ENCODE data around the gene SULT1A2.
"Not testable (repeated sequence)": the region's sequence is repeated elsewhere in the genome, so short reads cannot be mapped to it uniquely, and the experiment has no call there.

SULT1A2 gene

DNA sequence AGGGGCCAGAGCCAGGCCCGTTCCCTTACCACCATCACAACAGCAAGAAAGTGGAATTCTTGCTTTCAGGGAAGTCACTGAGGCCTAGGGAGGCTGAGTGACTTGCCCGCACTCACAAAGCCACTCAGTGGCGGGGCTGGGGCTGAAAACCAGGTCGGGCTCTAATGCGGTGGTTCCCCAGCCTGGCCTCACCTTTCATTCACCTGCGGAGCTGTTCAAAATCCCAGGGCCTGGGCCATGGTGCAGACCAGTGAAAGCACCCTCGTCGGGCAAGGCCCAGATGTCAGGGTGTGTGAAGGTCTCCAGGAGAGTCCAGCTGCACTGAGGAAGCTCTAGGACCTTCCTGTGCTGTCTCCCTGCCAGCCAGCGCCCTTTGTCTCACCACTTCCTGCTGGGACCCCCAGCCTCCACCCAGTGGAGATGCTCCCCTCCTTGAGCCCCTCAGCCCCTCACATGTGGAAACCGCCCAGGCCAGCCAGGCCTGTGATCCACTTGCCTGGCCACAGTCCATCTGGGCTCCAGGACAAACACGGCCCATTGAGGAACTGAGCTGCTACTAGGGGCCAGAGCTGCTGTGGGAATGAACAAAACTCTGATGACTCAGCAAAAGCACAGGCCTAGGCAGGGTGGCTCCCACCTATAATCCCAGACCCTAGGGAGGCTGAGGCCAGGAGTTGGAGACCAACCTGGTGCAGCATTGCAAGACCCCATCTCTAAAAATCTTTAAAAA, 12.2 kb upstream of the SULT1A2 start:
- not testable (repeated sequence) for DNase-seq

- DNase-seq, result not testable (repeated sequence)
Measured at GRCh38 chr16:28608496-28608808, 11.6 kb upstream of the SULT1A2 start.

DNA sequence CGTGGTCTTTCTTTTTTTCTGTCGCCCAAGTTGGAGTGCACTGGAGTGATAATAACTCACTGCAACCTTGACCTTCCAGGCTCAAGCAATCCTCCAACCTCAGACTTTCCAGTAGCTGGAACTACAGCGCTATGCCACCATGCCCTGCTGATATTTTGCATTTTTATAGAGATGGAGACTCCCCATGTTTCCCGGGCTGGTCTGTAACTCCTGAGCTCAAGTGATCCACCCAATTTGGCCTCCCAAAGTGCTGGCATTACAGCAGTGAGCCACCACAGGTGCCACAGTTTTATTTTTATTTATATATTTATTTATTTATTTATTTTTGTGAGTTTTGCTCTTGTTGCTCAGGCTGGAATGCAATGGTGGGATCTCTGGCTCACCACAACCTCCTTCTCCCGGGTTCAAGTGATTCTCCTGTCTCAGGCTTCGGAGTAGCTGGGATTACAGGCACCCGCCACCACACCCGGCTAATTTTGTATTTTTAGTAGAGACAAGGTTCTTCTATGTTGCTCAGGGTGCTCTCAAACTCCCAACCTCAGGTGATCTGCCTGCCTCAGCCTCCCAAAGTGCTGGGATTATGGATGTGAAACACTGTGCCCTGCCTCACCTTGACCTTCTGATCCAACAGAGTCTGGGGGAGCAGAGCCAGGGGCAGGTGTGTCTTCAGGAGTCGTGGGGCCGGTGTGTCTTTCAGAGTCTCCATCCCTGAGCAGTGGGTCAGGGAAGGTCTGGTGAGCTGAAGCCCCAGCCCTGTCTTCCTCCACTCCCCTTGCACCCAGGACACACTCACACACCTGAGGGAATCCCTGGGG, 11.0 kb upstream of the SULT1A2 start:
- not testable (repeated sequence) for DNase-seq

GRCh38 chr16:28607116-28607623, 10.3 kb upstream of the SULT1A2 start:
- DNase-seq, result no peak

DNA sequence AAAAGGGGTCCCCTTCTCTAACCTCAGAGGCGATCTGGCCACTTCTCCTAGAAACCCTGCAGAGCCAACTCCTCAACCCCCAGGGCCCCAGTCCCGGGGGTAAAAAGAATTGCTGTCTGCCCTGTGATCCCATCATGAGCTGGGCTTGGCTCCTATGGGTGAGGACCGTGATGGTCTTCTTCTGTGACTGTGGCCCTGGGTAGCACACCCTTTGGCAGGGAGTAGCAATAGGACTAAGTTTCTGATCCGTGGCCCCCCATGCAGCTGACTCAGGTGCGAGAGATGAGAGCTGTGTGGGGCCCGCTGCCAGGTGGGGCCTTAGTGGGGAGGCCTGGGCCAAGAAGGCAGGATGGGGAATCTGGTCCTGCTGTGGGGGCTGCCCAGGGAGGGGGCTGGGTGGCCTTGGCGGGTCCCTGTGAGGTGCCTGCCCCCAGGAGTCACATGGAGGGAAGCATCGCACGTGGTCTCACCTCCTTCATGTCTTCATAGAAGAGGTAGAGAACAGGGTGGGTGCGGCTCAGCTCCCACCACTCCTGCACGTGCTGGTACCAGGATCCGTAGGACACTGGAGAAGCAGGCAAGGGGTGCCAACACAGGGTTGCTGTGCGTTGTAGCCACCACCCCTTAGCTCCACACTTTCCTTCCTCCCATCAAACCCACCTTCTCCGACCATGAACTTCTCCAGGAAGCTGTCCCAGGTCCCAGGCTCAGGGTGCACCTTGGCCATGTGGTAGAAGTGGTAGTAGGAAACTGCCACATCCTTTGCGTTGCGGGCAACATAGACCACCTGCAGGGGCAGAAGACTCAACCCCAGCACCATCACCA, 9.7 kb upstream of the SULT1A2 start:
- no peak for DNase-seq

DNA sequence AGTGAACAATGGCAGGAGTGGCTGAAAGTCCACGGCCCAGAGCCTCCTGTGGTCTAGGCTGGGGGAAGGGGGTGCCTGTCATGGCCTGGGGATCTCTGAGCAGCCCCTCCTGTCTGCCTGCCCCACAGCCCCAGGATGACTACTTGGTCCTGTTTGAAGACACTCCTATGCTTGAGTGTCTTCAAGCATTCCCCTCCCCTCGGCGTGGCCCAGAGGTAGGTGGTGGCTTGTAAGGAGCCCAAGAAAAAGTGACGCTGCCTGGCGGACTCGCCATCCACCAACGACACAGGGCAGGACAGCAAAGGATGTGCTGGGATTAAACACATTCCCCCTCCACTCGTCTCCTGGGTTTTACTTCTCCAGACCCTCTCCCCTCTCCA, 7.3 kb upstream of the SULT1A2 start:
- DNase-seq, result no peak

GRCh38 chr16:28603381-28604185, 6.7 kb upstream of the SULT1A2 start:
- DNase-seq, result no peak

DNA sequence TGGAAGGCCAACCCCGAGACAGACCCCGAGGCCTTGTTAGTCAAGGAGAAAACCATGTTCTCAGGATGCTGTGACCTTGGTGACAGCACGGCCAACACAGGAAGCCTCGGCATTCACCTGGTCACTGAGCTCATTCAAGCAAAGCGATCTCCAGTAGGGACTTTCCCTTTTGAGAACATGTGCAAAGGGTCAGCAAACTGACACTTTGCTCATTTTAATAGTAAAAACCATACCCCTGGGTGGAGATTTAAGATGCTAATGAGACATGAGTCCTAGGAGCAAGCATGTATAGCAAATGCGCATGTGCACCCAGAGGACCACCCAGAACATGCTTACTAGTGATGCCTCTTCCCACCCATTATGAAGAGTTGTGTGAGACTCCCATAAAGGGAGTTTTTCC, 5.7 kb upstream of the SULT1A2 start:
- no peak for DNase-seq

GRCh38 chr16:28602062-28602461, 5.2 kb upstream of the SULT1A2 start:
- DNase-seq, result not testable (repeated sequence)

DNA sequence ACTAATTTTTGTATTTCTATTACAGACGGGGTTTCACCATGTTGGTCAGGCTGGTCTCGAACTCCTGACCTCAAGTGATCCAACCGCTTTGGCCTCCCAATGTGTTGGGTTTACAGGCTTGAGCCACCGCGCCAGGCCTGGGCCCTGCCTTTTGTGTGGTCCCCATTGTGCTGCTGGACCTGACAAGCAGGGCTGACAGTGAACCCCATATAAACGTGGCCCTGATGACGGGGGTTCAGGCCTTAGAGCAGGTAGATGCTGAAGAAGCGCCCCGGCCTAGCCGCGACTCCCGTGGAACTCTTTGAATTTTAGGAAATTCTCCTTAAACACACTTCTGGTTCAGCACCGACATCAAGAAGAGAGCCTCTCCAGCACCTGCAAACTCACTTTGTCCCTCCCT, 4.7 kb upstream of the SULT1A2 start:
- not testable (repeated sequence) for DNase-seq

- not testable (repeated sequence) for DNase-seq
Measured at GRCh38 chr16:28600965-28601364, 4.1 kb upstream of the SULT1A2 start.

DNA sequence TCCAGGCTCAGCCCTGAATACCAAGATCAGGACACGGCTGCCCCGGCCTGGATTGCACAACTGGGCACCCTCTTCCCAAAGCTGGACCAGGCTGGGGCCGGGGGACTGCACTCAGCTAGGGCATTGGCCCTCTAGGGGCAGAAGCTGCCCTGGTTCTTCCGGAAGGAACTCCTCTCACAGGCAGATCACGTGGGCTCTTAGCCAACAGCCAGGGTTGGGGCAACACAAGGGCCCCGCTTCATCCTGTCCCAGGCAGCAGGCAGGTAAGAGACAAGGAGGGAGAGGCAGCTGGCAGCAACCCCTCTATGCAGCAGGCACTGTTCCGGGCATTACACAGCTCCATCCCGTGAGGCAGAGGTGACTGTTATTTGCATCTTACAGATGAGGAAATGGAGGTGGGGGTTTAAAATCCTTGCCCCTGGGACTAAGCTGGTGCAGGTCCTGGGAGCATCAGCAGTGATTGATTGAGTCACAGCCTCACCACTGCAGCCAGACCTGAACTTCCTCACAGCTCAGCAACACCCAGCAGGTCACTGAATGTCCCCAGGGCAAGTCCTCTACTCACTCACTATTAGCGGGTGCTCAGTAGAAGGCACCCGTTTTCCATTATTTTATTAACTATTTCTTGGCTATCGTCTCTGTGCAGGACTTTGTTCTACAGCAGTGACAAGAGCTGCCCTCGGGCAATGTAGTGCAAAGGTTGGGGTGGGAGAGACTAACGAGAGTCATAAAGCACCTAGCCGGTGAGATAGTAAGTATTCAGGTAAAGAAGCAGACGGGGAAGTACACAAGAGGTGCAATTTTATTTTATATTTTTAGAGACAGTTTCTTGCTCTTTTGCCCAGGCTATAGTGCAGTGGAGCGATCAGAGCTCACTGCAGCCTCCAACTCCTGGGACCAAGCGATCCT, 2.8 kb upstream of the SULT1A2 start:
- DNase-seq, result not testable (repeated sequence)

GRCh38 chr16:28597692-28598261, 927 bp upstream of the SULT1A2 start:
- no peak for DNase-seq

DNA sequence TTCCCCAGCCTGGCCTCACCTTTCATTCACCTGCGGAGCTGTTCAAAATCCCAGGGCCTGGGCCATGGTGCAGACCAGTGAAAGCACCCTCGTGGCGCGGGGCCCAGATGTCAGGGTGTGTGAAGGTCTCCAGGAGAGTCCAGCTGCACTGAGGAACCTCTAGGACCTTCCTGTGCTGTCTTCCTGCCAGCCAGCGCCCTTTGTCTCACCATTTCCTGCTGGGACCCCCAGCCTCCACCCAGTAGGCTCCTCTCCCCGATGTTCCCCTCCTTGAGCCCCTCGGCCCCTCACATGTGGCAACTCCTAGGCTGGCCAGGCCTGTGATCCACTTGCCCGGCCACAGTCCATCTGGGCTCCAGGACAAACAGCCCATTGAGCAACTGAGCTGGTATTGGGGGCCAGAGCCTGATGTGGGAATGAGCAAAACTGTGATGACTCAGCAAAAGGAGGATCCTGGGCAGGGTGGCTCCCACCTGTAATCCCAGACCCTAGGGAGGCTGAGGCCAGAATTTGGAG, 677 bp downstream of the SULT1A2 start:
- DNase-seq, result no peak

DNA sequence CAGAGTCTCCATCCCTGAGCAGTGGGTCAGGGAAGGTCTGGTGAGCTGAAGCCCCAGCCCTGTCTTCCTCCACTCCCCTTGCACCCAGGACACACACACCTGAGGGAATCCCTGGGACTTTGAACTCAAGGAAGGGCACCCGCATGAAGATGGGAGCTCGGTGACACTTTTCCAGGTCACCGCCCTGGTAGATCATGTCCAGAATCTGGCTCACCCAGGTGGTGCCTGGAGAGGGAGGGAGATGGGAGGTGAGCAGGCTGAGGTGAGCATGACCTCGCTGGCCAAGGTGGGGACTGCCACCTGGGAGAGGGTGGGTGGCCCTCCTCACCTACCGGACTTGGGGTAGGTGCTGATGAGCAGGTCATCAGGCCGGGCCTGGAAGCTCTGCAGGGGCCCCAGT, 1.4 kb downstream of the SULT1A2 start:
- not testable (repeated sequence) for DNase-seq

- no peak for DNase-seq
Measured at GRCh38 chr16:28592979-28593553, 3.8 kb downstream of the SULT1A2 start.

DNA sequence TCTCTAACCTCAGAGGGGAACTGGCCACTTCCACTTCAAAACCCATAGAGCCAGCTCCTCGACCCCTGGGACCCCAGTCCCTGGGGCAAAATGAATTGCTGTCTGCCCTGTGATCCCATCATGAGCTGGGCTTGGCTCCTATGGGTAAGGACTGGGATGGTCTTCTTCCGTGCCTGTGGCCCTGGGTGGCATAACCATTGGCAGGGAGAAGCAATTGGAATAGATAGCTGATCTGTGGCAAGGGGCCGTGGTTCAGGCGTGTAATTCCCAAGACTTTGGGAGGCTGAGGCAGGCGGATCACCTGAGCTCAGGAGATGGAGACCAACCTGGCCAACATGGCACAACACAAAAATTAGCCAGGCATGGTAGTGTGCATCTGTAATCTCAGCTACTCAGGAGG, 4.3 kb downstream of the SULT1A2 start:
- no peak for DNase-seq

- no peak for DNase-seq
Measured at GRCh38 chr16:28591355-28591754, 5.5 kb downstream of the SULT1A2 start.

GRCh38 chr16:28590384-28591340, 6.2 kb downstream of the SULT1A2 start:
- DNase-seq, result no peak

Data from NCI-H1048 (cell line).